Liver (tissue), 9 donors: Measurements from ENCODE around the gene DCN. TPM values are rescaled to one million over a fixed set of nuclear protein-coding genes. Genes with fewer than 3 reads are reported as not detected.
"Not testable (repeated sequence)": the region's sequence is repeated elsewhere in the genome, so short reads cannot be mapped to it uniquely, and the experiment has no call there.

ENCODE experiments used
- DNase-seq: peaks from one replicate; pipeline ENCODE4 v3.0.0-alpha.2; 2017; ENCODE audit warnings: low spot score
- H3K27ac ChIP-seq, 2 donors: one replicate each; pipeline ENCODE4 v1.7.0; 2013; ENCODE audit warnings: inconsistent platforms in 2 of 2, low read length in 2 of 2, control low read depth in 1 of 2, low read depth in 1 of 2, mild to moderate bottlenecking in 1 of 2
- H3K27me3 ChIP-seq, 4 donors: one replicate each; pipeline versions ENCODE4 v1.6.1 to v1.7.0; 2013; ENCODE audit warnings: low read length in 3 of 4, inconsistent platforms in 1 of 4, mild to moderate bottlenecking in 1 of 4, moderate library complexity in 1 of 4; ENCODE audit not compliant: control insufficient read depth in 4 of 4, insufficient read depth in 4 of 4
- H3K36me3 ChIP-seq, 4 donors: one replicate each; pipeline versions ENCODE4 v1.6.1 to v1.7.0; 2013; ENCODE audit warnings: low read length in 3 of 4, mild to moderate bottlenecking in 3 of 4, low read depth in 1 of 4, moderate library complexity in 1 of 4; ENCODE audit not compliant: control insufficient read depth in 4 of 4, insufficient read depth in 3 of 4
- H3K4me1 ChIP-seq, 4 donors: one replicate each; pipeline versions ENCODE4 v1.6.1 to v1.7.0; 2013; ENCODE audit warnings: low read length in 3 of 4, mild to moderate bottlenecking in 3 of 4, moderate library complexity in 1 of 4; ENCODE audit not compliant: control insufficient read depth in 4 of 4, insufficient read depth in 4 of 4
- H3K4me3 ChIP-seq, 3 donors: one replicate each; pipeline versions ENCODE4 v1.6.1 to v1.7.0; 2013; ENCODE audit warnings: low read length in 3 of 3, control low read depth in 1 of 3, low read depth in 1 of 3, mild to moderate bottlenecking in 1 of 3
- H3K9ac ChIP-seq, 2 donors: one replicate each; pipeline ENCODE4 v1.7.0; 2013; ENCODE audit warnings: low read length in 2 of 2, mild to moderate bottlenecking in 2 of 2, moderate library complexity in 2 of 2, control low read depth in 1 of 2, low read depth in 1 of 2
- H3K9me3 ChIP-seq, 4 donors: one replicate each; pipeline versions ENCODE4 v1.6.1 to v1.7.0; 2013; ENCODE audit warnings: low read length in 3 of 4; ENCODE audit not compliant: control insufficient read depth in 4 of 4
- ATF3 ChIP-seq: IDR thresholded peaks from 2 replicates; pipeline ENCODE4 v1.6.1; 2016; ENCODE audit warnings: antibody characterized with exemption
- CTCF ChIP-seq: fragments of 150-350 bp; IDR thresholded peaks from 2 replicates; pipeline ENCODE4 v1.5.1; 2017; ENCODE audit warnings: improper control_type of control experiment, low read depth, low read length; ENCODE audit not compliant: missing input control
- EGR1 ChIP-seq, 2 donors: IDR thresholded peaks; 2 replicates each; pipeline ENCODE4 v1.6.1; 2016 to 2018; ENCODE audit warnings: antibody characterized with exemption in 2 of 2, low read depth in 2 of 2
- FOXA1 ChIP-seq: IDR thresholded peaks from 2 replicates; pipeline ENCODE4 v1.6.1; 2016; ENCODE audit warnings: antibody characterized with exemption
- FOXA2 ChIP-seq: IDR thresholded peaks from 2 replicates; pipeline ENCODE4 v1.6.1; 2016; ENCODE audit warnings: antibody characterized with exemption
- GABPA ChIP-seq, 2 donors: IDR thresholded peaks in 1 of 2; conservative IDR thresholded peaks in 1 of 2; 2 replicates each; pipeline ENCODE4 v1.6.1; 2016; ENCODE audit warnings: antibody characterized with exemption in 2 of 2, mild to moderate bottlenecking in 1 of 2, moderate library complexity in 1 of 2
- HNF4A ChIP-seq, 2 donors: conservative IDR thresholded peaks; 2 replicates each; pipeline ENCODE4 v1.6.1; 2016; ENCODE audit warnings: antibody characterized with exemption in 2 of 2, mild to moderate bottlenecking in 2 of 2
- HNF4G ChIP-seq: IDR thresholded peaks from 2 replicates; pipeline ENCODE4 v1.6.1; 2016; ENCODE audit warnings: antibody characterized with exemption
- JUND ChIP-seq, 2 donors: IDR thresholded peaks; 2 replicates each; pipeline ENCODE4 v1.6.1; 2016; ENCODE audit warnings: antibody characterized with exemption in 2 of 2
- MAX ChIP-seq: IDR thresholded peaks from 2 replicates; pipeline ENCODE4 v1.6.1; 2016; ENCODE audit warnings: antibody characterized with exemption
- NR2F2 ChIP-seq: IDR thresholded peaks from 2 replicates; pipeline ENCODE4 v1.6.1; 2016; ENCODE audit warnings: antibody characterized with exemption
- RAD21 ChIP-seq, 2 donors: IDR thresholded peaks; 2 replicates each; pipeline ENCODE4 v1.6.1; 2016; ENCODE audit warnings: antibody characterized with exemption in 2 of 2, mild to moderate bottlenecking in 2 of 2
- REST ChIP-seq: IDR thresholded peaks from 2 replicates; pipeline ENCODE4 v1.6.1; 2016; ENCODE audit warnings: antibody characterized with exemption, mild to moderate bottlenecking
- RXRA ChIP-seq, 2 donors: IDR thresholded peaks; 2 replicates each; pipeline ENCODE4 v1.6.1; 2017 to 2018; ENCODE audit warnings: antibody characterized with exemption in 2 of 2, mild to moderate bottlenecking in 1 of 2
- SP1 ChIP-seq: IDR thresholded peaks from 2 replicates; pipeline ENCODE4 v1.6.1; 2018; ENCODE audit warnings: antibody characterized with exemption, mild to moderate bottlenecking
- TAF1 ChIP-seq: conservative IDR thresholded peaks from 2 replicates; pipeline ENCODE4 v1.6.1; 2016; ENCODE audit warnings: antibody characterized with exemption, mild to moderate bottlenecking
- YY1 ChIP-seq: IDR thresholded peaks from 2 replicates; pipeline ENCODE4 v1.6.1; 2016; ENCODE audit warnings: antibody characterized with exemption, mild to moderate bottlenecking
- ZBTB33 ChIP-seq: IDR thresholded peaks from 2 replicates; pipeline ENCODE4 v1.6.1; 2016; ENCODE audit warnings: antibody characterized with exemption
- WGBS: extraction: QIAGEN DNeasy Blood & Tissue Kit; methylation state at CpG from one replicate; pipeline ENCODE4 v1.1.7; 2013; 5-methylcytosine and 5-hydroxymethylcytosine counted together
- polyA plus RNA-seq, 2 donors: library from polyadenylated mRNA; stranded (reverse) in 1 of 2; unstranded in 1 of 2; fragments of 200-250 nt in 1 of 2; fragments of >200 nt in 1 of 2; fragmentation: Nextera tagmentation in 1 of 2; extraction: Ambion mirVana in 1 of 2; gene quantifications; one replicate each; pipeline versions ENCODE4 v1.2.1 to v1.2.3, GENCODE V29; 2013 to 2015
- total RNA-seq, 2 donors: library from RNA; depleted of rRNA; stranded (reverse); fragments of >200 nt; gene quantifications; one replicate each; pipeline ENCODE4 v1.2.3, GENCODE V29; 2014
- donor health status: healthy.
- donor health status: healthy.
- donor health status: healthy.
- donor health status: healthy.
- donor health status: healthy.

The DCN gene
- total and polyA plus RNA-seq, 4 donors, result 74.9 to 148 (median 98.6) TPM

- not testable (repeated sequence) for H3K27ac ChIP-seq, DNase-seq, H3K4me3 ChIP-seq, H3K27me3 ChIP-seq, H3K9ac ChIP-seq, H3K4me1 ChIP-seq, H3K9me3 ChIP-seq, H3K36me3 ChIP-seq
Observed at GRCh38 chr12:91207301-91207700, 24.7 kb upstream of the DCN start.

- no peaks in the 10 kb centered on the region for H3K27me3 ChIP-seq
- H3K27ac ChIP-seq, result no peak overlapping the region
- H3K36me3 ChIP-seq, result no peaks in the 10 kb centered on the region
- no peaks in the 10 kb centered on the region for H3K4me1 ChIP-seq
- no peaks in the 10 kb centered on the region for H3K9me3 ChIP-seq
- H3K4me3 ChIP-seq, result no peak overlapping the region
- WGBS, result 64% methylated on average over 1 of the region's 1 CpG
- no peak overlapping the region for H3K9ac ChIP-seq
- DNase-seq, result no peak
- TF ChIP-seq EGR1 (IDR thresholded peaks at IDR 0.05; ENCODE audit: low read depth in 2 of 2), result no peak
- TF ChIP-seq FOXA2, result no peak
- TF ChIP-seq YY1, result no peak
- no peak for TF ChIP-seq CTCF
- no peak for TF ChIP-seq RXRA (IDR thresholded peaks at IDR 0.05)
- no peak for TF ChIP-seq HNF4G
- no peak for TF ChIP-seq GABPA (IDR thresholded peaks at IDR 0.05 in 1 of 2, conservative IDR thresholded peaks at IDR 0.05 in 1 of 2)
- no peak for TF ChIP-seq RAD21 (IDR thresholded peaks at IDR 0.05)
- no peak for TF ChIP-seq TAF1
- TF ChIP-seq ZBTB33, result no peak
- TF ChIP-seq SP1, result no peak
- no peak for TF ChIP-seq HNF4A (conservative IDR thresholded peaks at IDR 0.05)
- TF ChIP-seq NR2F2, result no peak
- TF ChIP-seq JUND (IDR thresholded peaks at IDR 0.05), result no peak
- no peak for TF ChIP-seq REST
- no peak for TF ChIP-seq ATF3
- TF ChIP-seq MAX, result no peak
- no peak for TF ChIP-seq FOXA1
Observed at GRCh38 chr12:91205811-91206210, 23.2 kb upstream of the DCN start.
